Measurements from ENCODE around the gene FMN1. TPM values are rescaled to one million over a fixed set of nuclear protein-coding genes. Genes with fewer than 3 reads are reported as not detected.

FMN1 gene
- total and polyA plus RNA-seq, 2 of the 13 experiments (the other 11 are each of a cell fraction or from before 2014, with no cell fraction given): 0.20 to 0.60 TPM

DNA sequence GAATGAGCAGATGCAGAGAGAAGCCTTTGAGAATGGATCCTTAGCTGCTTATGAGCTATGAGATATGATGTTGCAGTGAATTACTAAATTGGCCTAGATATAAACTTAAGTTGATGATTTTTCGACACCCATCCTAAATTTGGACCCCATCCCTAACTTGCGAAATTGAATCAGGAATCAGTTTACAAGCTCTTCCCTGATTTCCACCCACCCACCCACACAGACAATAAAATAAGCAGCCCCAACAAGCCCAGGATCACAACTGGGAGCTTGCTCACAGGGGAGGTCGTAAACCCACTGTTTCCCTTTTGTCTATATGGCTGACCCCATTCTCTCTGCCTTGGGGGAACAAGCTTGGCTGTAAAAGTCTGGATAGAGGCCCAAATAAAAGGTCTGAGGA lies 419.4 kb downstream of the FMN1 start:
- Histone ChIP-seq H3K9me3 (ENCODE audit: low read length) (no peaks in the 10 kb centered on the region), H3K27me3 (ENCODE audit: control insufficient read depth in 1 of 2, insufficient read depth in 2 of 2, low read length in 2 of 2) (no peaks in the 10 kb centered on the region), H3K36me3 (replicated peaks in 1 of 2; ENCODE audit: control insufficient read depth in 1 of 2, insufficient read depth in 2 of 2, low read length in 2 of 2) (no peaks in the 10 kb centered on the region), H3K9ac (ENCODE audit: insufficient read depth, low read depth, low read length) (no peak overlapping the region), H2AFZ (ENCODE audit: low read length) (no peak overlapping the region), H3K4me3 (replicated peaks in 1 of 3; ENCODE audit: insufficient read depth in 1 of 3, low read depth in 2 of 3, low read length in 3 of 3) (no peak overlapping the region), H3K4me2 (ENCODE audit: low read depth, low read length) (no peak overlapping the region), H3K4me1 (ENCODE audit: insufficient read depth, low read length) (no peaks in the 10 kb centered on the region), H4K20me1 (ENCODE audit: insufficient read depth, low read length) (no peaks in the 10 kb centered on the region), H3K27ac (ENCODE audit: extremely low read length, insufficient read depth, low read length) (no peak overlapping the region), H3K79me2 (ENCODE audit: insufficient read depth, low read length) (no peaks in the 10 kb centered on the region)
- POLR2A ChIA-PET: no interaction called here
- no peak for FAIRE-seq
- in situ Hi-C loops (cut with HindIII; ENCODE audit: extremely low pct_ligation_motif_present, low pct_unique_long_range_greater_than_20kb): no loop called here
- WGBS (ENCODE audit: low lambda C conversion rate): 51% methylated on average over 3 of the region's 3 CpGs
- no peak for TF ChIP-seq CENPT (CRISPR knock-in tag; IDR thresholded peaks at IDR 0.05; ENCODE audit: low read depth)
- no peak for TF ChIP-seq ZKSCAN1 (IDR thresholded peaks at IDR 0.05; ENCODE audit: low read length)
- no peak for TF ChIP-seq BRD4 (CRISPR knock-in tag; IDR thresholded peaks at IDR 0.05)
- TF ChIP-seq ZNF569 (CRISPR knock-in tag; IDR thresholded peaks at IDR 0.05; ENCODE audit: borderline replicate concordance): no peak
- no peak for TF ChIP-seq JARID2 (CRISPR knock-in tag; IDR thresholded peaks at IDR 0.05; ENCODE audit: insufficient replicate concordance)
- no peak for TF ChIP-seq HOXA5 (CRISPR knock-in tag; IDR thresholded peaks at IDR 0.05)
- no peak for TF ChIP-seq ZNF329 (CRISPR knock-in tag; IDR thresholded peaks at IDR 0.05; ENCODE audit: low read depth)
- no peak for TF ChIP-seq ZNF570 (CRISPR knock-in tag; IDR thresholded peaks at IDR 0.05; ENCODE audit: borderline replicate concordance)
- TF ChIP-seq REPIN1 (CRISPR knock-in tag; IDR thresholded peaks at IDR 0.05; ENCODE audit: borderline replicate concordance, low read depth): no peak
- TF ChIP-seq, protein P1, sequence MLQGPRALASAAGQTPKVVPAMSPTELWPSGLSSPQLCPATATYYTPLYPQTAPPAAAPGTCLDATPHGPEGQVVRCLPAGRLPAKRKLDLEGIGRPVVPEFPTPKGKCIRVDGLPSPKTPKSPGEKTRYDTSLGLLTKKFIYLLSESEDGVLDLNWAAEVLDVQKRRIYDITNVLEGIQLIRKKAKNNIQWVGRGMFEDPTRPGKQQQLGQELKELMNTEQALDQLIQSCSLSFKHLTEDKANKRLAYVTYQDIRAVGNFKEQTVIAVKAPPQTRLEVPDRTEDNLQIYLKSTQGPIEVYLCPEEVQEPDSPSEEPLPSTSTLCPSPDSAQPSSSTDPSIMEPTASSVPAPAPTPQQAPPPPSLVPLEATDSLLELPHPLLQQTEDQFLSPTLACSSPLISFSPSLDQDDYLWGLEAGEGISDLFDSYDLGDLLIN (CRISPR knock-in tag; IDR thresholded peaks at IDR 0.05; ENCODE audit: borderline replicate concordance): no peak
- TF ChIP-seq, protein P2, sequence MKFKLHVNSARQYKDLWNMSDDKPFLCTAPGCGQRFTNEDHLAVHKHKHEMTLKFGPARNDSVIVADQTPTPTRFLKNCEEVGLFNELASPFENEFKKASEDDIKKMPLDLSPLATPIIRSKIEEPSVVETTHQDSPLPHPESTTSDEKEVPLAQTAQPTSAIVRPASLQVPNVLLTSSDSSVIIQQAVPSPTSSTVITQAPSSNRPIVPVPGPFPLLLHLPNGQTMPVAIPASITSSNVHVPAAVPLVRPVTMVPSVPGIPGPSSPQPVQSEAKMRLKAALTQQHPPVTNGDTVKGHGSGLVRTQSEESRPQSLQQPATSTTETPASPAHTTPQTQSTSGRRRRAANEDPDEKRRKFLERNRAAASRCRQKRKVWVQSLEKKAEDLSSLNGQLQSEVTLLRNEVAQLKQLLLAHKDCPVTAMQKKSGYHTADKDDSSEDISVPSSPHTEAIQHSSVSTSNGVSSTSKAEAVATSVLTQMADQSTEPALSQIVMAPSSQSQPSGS (CRISPR knock-in tag; IDR thresholded peaks at IDR 0.05): no peak
- TF ChIP-seq MIER2 (CRISPR knock-in tag; IDR thresholded peaks at IDR 0.05): no peak
- no peak for TF ChIP-seq AGO2 (optimal IDR thresholded peaks at IDR 0.05; ENCODE audit: low read depth, low read length)
- no peak for TF ChIP-seq PAX8 (CRISPR knock-in tag; IDR thresholded peaks at IDR 0.05; ENCODE audit: borderline replicate concordance)
- no peak for TF ChIP-seq MLLT10 (CRISPR knock-in tag; IDR thresholded peaks at IDR 0.05)
- TF ChIP-seq MBD4 (IDR thresholded peaks at IDR 0.05; ENCODE audit: borderline replicate concordance, low read length): no peak
- TF ChIP-seq, protein P3, sequence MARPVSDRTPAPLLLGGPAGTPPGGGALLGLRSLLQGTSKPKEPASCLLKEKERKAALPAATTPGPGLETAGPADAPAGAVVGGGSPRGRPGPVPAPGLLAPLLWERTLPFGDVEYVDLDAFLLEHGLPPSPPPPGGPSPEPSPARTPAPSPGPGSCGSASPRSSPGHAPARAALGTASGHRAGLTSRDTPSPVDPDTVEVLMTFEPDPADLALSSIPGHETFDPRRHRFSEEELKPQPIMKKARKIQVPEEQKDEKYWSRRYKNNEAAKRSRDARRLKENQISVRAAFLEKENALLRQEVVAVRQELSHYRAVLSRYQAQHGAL (CRISPR knock-in tag; IDR thresholded peaks at IDR 0.05; ENCODE audit: not compliant biosample characterization): no peak
- ATAC-seq: no peak
- intact Hi-C loops (cut with micrococcal nuclease; ENCODE audit: unreplicated experiment): no loop called here
- CTCF ChIA-PET (ENCODE audit: low intra/inter-chr PET ratio, low total read pairs): no interaction called here
- no TSS peak for BruUV-seq (replicated peaks)
- no peak for DNase-seq (ENCODE audit: low spot score)

Measured in HepG2 (cell line).